GM19238 (cell line): ENCODE measurements around the gene VWC2.
"Not testable (repeated sequence)": the region's sequence is repeated elsewhere in the genome, so short reads cannot be mapped to it uniquely, and the experiment has no call there.

Source experiments
- DNase-seq: peaks from one replicate; pipeline ENCODE4 v3.0.0; 2011; ENCODE audit warnings: low spot score; ENCODE audit not compliant: insufficient read length

Gene VWC2

DNA sequence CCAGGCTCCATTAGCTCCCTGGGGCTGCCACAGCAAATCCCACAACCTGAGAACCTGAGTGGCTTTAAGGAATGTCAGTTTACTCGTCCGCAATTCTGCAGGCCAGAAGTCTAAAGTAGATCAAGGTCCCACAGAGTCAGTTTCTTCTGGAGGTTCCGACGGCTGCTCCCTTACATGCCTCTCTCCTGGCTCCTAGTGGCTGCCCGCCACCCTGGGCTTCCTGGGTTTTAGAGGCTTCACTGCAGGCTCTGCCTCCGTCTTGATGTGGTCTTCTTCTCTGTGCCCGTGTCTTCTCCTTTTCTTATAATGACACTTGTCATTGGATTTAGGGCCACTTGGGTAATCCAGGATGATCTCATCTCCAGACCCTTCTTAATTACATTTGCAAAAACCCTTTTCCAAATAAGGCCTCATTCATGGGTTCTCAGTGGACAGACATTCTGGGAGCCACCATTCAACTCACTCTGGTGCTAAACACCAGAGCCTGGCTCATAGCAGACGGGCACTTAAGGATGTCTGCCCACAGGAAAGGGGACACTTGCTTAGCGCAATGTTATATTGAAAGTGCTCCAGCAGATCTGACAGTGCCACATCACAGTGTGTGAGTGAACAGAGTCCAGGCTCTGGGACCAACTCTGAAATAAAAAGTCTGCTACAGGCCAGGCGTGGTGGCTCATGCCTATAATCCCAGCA is 77.6 kb downstream of the VWC2 start:
- DNase-seq, result no peak

DNA sequence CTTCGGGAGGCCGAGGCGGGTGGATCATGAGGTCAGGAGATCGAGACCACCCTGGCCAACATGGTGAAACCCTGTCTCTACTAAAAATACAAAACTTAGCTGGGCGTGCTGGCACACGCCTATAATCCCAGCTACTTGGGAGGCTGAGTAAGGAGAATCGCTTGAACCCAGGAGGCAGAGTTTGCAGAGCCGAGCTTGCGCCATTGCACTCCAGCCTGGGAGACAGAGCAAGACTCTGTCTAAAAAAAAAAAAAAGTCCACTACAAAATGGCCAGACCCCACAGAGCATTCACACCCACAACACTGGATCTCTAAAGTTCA is 78.1 kb downstream of the VWC2 start:
- DNase-seq, result not testable (repeated sequence)

- DNase-seq, result peak; percentile 6
Observed at GRCh38 chr7:49852619-49853462, 79.4 kb downstream of the VWC2 start.

- DNase-seq, result no peak
Observed at GRCh38 chr7:49855281-49855980, 82.0 kb downstream of the VWC2 start.

- DNase-seq, result no peak
Observed at GRCh38 chr7:49860293-49860692, 86.9 kb downstream of the VWC2 start.

DNA sequence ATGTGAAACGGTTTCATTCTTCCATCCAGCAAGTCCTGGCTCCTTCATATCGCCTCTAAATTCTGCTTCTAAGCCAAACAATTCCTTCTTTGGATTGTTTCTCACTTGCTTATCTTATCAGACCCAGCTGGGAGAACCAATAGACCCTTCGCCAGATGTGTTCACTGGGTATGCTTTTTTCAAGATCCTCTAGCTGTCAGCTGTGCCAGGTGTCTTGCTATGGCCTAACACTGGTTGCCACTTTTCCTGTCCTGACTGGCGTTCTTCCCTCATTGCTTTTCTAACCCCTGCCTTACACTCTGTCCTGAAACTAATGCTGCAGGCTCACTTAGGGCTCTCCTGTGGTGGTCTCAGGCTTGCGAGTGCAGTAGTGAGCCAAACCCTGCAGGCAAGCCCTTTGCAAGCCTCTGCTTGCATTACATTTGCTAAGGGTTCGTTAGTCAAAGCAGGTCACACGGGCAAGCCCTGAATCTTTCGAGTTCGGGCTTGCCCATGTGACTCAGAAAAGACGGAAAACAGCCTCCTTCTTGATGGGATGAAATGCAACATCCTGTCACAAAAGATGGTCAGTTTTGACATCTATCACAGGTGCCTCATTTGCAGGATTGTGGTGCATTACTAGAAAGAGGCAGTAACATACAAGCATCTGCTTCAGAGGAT is 92.8 kb downstream of the VWC2 start:
- DNase-seq, result no peak

DNA sequence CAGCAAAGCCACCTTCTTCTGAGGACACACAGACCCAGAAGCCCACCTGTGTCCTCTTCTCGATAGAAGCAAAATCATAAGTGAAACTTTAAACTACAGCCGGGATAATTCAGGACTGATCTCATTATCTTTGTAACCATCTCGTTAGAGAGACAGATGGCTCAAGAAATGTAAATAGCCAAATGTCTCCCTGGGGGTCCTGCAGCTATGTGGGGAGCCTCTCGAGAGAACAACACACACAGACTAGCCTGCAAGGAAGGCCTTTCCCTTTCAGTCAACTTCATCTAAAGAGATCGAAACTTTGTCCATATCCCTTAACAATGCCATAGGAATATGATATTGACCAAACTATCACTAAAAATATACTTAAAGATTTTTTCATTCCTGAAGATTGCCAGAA is 93.5 kb downstream of the VWC2 start:
- DNase-seq, result no peak

DNA sequence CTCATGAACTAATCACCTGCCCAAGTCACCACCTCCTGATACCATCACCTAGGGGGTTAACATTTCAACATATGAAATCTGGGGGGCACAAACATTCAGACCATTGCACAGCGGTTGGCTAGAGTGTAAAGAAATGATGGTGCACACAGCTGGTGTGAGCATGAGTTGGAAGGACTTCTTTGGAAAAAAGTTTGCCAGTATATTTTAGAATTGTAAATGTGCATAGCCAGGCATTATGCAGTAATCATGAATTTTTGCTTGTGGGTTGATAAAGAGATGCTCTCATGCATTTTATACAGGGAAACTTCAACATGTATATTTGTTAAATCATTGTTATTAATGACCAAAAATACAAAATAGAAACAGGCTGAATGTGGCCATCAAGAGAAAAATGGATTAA is 100.0 kb downstream of the VWC2 start:
- no peak for DNase-seq

GRCh38 chr7:49875336-49875735 is 101.9 kb downstream of the VWC2 start:
- DNase-seq, result no peak

DNA sequence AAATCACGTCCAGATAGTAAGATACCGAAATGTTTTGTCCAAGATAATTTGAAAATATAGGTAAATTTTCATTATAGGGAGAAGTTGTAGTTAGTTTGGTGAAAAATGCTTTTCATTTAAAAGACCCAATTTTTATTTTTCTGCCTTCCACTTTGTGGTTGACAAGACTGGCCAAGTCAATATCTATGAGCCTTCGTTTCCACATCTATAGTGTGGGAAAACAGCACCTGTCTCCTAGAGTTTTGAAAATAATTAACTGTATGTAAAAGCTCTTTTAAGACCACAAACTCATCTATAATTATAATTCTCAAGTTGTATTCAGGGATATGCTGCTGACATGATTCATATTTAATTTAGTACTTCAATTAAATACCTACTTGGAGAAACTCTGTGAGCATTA is 102.8 kb downstream of the VWC2 start:
- no peak for DNase-seq

DNA sequence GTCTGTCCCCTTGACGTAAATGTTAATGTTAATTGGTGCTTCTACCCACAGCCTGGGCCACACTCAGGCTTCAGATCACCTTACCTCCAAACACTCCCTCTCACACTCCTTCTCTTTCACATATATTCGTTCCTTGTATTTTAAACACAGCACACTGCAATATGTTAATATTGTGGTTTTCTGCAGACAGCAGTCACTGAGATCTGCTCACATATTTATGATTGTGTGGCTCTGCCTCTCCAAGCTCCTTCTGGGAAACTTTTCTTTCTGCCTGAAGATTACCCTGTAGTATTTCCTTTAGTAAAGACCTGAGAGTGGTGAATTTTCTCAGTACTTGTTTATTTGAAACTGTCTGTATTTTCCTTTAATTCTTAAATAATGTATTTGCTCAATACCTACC is 104.7 kb downstream of the VWC2 start:
- no peak for DNase-seq

DNA sequence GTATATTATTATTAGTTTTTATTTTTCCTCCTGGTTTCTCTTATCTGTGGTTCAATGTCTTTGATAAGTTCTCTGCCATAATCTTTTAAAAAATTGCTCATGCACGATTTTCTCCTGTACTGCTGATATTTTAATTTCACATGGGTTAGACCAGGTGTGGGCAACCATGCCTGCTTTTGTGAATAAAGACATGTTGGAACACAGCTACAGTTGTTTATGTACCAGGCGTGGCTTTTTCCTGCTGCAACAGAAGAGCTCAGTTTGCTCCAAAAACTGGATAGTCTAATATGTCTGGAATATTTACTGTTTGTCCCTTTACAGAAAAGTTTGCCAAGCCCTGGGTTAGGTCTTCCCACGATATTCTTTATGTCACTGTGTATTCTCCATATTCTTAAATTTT is 105.2 kb downstream of the VWC2 start:
- no peak for DNase-seq

GRCh38 chr7:49883933-49884332 is 110.5 kb downstream of the VWC2 start:
- no peak for DNase-seq

DNA sequence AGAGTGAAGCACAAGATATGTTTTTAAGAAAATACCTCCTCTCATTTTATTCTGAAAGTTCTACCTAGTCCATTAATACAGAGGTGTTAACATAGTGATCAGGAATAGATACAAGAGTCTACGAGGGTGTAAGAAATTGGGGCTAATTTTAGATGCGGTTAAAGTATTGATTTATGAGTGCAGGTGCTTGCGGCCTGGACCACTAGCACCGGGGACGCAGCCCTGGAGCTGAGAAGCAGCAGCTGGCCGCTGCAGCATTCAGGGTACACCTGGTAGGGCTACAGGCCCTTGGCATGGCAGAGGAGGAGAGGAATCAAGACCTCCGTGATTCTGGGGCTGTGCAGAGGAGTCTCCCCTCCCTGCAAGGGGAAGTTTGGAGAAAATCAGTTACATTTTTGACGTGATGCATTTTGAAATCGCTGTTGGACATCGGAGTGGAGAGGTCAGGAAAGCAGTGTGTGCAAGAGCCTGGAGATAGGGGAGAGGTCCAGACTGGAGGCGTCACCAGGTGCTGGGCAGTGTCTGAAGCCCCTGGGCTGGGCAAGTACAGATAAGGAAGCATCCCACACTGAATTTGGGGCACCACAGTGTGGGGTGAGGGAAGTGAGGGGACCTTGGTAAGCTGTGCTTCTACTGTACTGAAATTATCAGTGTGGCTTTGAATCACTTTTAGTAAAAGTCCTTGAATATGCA is 112.3 kb downstream of the VWC2 start:
- DNase-seq, result no peak

- no peak for DNase-seq
Observed at GRCh38 chr7:49892481-49892880, 119.0 kb downstream of the VWC2 start.

DNA sequence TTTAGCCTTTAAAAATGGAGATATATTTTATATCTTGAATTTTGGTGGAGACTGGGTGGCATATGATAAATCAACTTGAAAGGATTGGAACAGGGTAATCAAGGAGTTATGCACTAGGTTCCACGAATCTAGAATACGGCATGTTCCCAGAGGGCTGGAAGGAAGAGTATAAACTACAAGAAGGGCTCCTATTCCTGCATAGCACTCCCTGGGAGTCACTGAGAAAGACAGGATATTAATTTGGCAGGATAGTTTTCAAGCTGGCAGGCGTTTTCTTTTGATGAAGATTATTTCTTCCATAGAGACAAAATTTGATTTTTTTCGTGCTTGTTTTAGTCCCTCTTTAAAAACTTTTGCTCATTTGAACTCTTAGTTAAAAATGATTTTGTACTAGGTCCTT is 119.7 kb downstream of the VWC2 start:
- no peak for DNase-seq

DNA sequence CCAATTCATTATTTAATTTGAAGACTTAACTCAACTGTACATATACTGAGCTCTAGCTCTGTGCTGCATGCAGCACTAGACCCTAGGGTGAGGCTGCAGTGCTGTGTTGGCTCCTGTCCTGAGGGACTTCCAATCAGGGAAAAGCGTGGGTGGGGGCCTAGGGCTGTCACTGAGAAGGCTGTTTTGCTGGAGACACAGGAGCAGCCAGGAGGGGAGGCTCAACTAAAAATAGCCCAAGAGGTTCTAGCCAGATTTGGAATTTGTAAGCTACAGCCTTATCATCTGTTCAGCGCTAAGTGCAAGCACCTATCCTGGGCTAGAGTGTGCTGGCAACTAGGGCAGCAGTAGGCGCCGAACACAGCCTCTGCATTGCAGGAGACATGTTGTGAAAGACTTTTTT is 121.1 kb downstream of the VWC2 start:
- DNase-seq, result no peak

- DNase-seq, result no peak
Observed at GRCh38 chr7:49911909-49912308, 138.5 kb downstream of the VWC2 start.

- DNase-seq, result no peak
Observed at GRCh38 chr7:49926720-49927119, 153.3 kb downstream of the VWC2 start.

DNA sequence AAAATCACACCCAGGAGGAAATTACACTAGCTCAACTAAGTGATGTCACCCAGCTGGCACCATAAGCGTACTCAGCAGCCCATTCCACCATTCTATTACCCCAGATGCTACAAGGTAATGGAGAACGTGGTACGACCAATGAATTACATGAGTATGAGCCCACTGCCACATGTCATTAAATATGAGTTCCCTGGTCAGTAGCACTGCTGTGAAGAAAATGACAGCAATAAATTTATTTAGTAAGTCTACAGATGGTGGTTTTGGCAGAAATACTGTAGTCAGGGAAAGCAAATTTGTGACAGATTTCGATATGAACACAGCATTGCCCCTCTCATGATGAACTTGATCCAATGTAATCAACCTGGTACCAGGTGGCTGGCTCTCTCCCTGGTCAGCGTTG is 154.2 kb downstream of the VWC2 start:
- no peak for DNase-seq

DNA sequence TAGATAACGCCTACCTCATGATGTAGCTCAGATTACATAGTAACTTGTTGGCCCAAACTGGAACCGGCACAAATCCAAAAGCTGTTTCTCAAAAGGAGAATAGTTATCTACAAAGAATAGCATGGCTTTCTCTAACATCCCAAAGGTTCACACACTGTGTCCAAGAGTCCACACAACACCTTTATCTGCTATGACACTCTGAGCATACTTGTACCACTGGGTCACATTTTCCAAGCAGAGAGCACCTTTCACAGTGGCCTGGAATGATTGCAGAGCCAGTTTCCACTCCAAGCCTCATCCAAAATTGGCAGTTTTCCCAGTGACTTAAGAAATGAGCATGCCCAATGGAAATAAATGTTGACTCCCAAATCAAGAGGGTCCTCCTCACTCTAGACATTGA is 155.3 kb downstream of the VWC2 start:
- DNase-seq, result no peak
